ENCODE results near the gene CYTH4.

The CYTH4 gene

DNA sequence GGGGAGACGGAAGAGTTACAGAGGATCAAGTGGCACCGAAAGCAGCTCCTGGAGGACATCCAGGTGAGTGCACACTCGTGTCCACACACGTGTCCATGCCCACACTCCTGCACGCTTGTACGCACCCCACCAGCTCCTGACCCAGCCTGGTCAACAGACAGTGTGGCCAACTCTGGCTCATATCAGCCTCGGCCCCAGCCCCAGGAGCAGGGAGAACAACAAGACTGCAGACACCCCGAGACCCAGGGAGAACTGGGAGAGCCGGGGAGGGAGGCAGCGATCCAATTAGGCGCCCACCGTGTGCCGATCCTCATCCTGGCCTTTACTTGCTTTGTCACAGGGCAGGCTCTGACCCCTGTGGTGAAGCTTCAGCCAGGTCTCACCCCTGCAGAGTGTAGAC, 10.3 kb downstream of the CYTH4 start:
- no peak for DNase-seq

DNA sequence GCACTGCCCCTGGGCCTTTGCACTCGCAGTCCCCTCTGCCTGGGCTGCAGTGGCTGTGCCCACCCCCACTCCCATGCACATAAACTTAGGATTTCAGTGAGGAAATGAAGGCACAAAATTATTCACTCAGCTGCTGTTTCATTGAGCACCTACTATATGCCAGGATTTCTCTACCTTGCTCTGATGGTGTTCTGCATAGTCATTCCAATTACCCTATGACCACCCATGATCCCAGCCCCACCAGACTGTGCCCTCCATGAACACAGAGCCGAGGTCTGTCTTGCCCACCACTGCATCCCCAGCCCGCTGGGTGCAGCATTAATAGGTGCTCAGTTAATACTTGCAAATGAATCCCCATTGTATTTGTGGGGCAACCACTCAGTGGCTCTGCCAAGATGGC, 10.9 kb downstream of the CYTH4 start:
- no peak for DNase-seq

DNA sequence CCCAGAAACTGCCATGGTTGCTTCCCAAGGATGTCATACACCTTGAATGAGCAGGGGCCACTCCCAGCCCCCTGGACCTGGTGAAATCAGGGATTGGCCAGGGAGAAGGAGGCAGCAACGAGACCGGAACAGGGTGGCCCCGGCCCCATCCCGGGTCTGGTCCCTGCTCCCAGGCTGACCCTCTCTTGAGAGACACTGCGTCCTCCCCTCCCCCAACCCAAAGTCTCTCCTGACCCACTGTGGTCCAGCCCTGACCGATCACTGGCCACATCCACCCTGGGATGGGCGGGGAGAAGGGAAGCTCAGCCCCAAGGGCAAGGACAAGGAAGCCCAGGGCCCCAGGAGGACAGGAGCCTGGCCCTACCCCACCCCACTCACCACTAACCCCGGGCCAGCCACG, 12.4 kb downstream of the CYTH4 start:
- DNase-seq: no peak

DNA sequence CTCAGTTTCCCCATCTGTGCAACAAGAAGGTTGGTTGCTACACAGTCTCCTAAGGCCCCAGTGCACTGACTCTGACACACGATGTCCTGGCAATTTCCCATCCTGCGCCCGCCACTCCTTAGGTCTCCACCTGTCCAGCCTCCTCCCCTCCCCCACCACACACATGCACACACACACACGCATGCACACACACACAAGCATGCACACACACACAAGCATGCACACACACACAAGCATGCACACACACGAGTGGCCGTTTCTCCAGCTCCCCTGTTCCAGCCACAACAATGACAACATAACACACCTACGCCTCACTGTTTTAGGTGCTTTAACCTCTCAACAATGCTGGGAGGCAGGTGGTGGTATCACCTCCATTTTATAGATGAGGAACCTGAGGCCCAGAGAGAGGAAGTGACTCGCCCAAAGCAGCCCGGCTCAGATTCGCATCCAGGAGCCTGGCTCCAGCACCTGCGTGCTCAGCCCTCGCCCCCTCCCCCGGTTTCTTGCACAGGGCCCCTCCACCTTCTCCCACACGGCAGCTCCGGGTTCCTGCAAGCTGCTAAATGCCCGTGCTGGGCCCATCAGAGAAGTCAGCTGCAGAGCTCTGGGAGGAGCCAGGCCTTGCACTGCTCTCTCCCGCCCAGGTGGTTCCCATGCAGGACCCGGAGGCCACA, 13.0 kb downstream of the CYTH4 start:
- DNase-seq: no peak

- no peak for DNase-seq
Observed at GRCh38 chr22:37295946-37296345, 13.6 kb downstream of the CYTH4 start.

DNA sequence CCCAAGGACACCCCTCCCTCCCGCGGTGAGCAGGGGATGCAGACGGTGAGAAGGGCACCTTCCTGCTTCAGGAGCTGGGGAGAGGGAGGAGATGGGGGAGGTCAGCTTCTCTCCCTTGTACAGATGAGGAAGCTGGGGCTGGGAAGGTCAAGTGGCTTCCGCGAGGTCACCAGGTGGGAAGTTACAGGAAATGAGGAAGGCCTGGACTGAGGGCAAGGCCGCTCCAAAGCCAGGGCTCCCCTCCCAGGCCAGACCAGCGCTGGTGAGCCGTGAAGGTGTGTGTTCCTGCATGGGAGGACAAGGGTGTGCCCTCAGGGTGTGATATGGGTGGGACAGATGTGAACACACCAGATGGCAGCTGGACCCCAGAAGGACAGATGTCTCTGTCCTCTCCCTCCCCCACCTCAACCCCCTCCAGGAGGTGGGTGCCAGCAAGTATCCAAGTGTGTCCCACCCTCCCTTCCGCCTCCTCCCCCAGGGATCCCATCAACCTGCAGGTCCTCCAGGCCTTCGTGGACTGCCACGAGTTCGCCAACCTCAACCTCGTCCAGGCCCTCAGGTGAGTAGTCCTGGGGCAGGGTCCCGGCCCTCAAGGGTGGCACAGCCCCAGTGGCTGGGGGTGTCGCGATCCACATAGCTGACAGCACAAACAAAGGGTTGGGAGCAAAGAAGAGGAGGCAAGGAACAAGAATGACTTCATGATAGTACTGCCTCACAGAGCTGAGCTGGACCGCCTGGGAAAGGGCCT, 16.6 kb downstream of the CYTH4 start:
- DNase-seq: no peak

- DNase-seq: no peak
Observed at GRCh38 chr22:37299969-37300509, 17.7 kb downstream of the CYTH4 start.

- DNase-seq: no peak
Observed at GRCh38 chr22:37300551-37301017, 18.3 kb downstream of the CYTH4 start.

GRCh38 chr22:37301144-37301830, 19.0 kb downstream of the CYTH4 start:
- no peak for DNase-seq

- DNase-seq: no peak
Observed at GRCh38 chr22:37302674-37303555, 20.6 kb downstream of the CYTH4 start.

DNA sequence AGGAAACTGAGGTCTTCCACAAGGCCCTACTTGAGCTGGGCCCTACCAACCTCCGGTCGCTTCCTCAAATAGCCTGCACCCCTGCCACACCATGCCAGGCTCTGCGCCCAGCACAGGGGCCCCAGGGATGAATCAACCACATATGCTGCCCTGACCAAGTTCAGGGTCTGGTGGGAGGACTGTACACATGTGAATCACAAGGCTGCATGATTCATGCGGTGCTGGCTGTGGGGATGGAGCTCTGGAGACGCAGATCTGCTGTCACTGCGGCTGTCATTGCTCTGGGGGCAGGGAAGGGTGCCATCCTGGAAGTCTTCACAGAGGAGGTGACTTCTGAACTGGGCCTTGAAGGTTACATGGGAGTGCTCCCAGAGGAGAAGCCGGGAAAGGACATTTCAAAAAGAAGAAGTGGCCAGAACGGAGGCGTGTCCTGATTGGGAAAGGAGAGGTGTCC, 21.5 kb downstream of the CYTH4 start:
- no peak for DNase-seq

- DNase-seq: no peak
Observed at GRCh38 chr22:37304595-37305343, 22.5 kb downstream of the CYTH4 start.

DNA sequence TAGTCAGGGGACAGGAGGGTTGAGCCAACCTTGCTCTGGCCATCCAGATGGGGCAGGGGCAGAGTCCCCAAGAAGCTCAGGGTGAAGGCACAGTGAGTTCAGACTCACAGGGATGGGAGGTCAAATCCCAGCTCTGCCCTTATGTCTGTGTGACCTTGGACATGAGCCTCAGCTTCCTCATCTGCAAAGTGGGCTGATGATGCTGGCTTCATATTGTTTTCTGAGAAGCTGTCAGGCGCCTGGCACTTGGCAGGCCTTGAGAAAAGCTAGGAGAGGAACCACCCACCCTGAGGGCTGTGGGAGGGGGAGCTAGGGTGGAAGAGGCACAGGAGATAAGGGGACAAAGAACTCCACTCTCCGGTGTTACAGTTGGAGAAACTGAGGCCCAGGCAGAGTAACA, 23.6 kb downstream of the CYTH4 start:
- no peak for DNase-seq

- DNase-seq: no peak
Observed at GRCh38 chr22:37306494-37306829, 24.2 kb downstream of the CYTH4 start.

DNA sequence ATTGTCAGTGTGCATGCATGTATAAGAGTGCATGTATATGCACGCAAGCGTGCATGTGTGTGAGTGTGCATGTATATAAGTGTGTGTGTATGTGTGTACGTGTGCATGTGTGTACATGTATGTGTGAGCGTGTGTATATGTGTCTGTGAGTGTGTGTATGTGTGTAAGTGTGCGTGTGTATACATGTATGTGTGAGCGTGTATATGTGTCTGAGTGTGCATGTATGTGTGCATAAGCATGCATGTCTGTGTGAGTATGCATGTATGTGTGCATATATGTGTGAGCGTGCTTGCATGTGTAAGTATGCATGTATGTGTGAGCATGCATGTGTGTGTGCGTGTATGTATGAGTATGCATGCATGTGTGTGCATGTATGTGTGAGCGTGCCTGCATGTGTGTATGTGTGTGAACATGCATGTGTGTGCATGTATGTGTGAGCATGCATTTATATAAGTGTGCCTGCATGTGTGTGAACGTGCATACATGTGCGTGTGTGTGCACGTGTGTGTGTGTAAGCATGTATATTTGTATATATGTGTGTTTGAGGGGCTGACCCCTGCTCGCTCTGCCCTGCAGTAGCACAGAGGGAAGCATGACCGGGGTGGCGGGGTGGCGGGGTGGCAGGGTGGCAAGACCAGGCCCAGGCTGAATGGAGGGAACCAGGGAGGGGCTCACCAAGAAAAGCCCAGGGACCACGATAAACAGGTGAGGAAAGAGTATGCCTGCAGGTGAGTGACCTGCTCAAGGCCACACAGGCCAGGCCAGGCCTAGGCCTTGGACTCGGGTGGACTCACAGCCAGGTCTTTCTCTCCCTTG, 26.3 kb downstream of the CYTH4 start:
- no peak for DNase-seq

GRCh38 chr22:37309211-37310074, 27.1 kb downstream of the CYTH4 start:
- DNase-seq: no peak

DNA sequence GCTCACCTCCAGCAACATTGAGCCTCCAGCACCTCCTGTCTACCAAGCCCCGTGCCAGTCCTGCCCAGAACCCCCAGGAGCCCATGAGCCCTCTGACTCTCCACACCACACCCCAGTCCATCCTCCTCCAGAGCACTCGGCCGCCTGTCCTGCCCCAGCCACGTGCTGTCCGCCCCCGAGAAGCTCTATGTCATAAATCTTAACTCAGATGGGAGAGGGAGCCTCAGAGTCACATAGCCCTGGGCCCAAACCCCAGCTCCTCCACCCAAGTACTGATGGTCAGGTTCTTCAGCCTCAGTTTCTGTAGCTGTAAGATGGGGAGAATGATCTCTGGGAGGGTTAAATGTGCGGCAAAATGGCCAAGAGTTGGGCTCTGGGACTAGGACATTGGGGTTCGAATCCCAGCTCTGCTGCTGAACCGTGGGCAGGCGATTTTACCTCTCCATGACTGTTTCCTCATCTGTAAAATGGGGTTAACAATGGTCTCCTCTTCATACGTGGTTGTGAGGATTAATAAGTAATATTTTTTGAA, 27.8 kb downstream of the CYTH4 start:
- DNase-seq: no peak

DNA sequence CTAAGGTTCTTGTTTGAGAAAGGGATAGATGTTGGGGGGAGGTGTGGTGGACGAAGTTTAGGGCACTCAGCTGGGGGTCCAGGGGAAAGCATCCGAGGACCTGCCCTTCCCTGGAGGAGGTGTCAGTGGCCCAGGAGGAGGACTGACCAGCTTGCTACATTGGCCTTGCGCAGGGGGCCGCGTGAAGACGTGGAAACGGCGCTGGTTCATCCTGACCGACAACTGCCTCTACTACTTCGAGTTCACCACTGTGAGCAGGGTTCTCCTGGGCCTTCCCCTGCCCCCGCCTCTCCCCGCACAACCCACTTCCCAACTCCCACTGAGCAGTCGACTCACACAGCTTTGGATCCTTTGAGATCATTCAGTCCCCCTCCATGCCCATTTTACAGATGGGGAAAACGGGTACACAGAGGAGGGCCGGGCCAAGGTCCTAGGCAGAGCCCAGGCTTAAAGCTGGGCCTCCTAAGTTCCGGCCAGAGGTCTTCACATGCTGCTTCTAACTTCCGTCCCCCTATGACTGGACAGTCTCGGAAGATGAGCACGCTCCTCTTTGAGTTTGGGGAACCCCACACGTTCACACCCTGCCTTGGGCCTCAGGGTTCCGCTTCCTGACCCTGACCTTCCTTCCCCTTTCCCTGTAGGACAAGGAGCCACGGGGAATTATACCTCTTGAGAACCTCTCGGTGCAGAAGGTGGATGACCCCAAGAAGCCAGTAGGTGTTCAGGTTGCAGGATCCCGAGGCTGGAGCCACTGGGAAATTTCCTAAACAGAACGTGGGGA, 28.7 kb downstream of the CYTH4 start:
- no peak for DNase-seq

All from right forelimb (tissue), 1 donor.